Peyer's patch (tissue), 4 donors: Measurements from ENCODE around the gene WBP2.

Experiments
- CTCF ChIP-seq, 6 experiments: fragments of 450-650 bp in 4 of 6; fragments of 200-600 bp in 2 of 6; sonication (generic) in 1 of 6; IDR thresholded peaks; one replicate each; pipeline ENCODE4 v1.5.1; 2017 to 2019; ENCODE audit warnings: antibody characterized with exemption in 6 of 6, mild to moderate bottlenecking in 3 of 6, moderate library complexity in 1 of 6
- POLR2A ChIP-seq, 2 donors: fragments of 450-650 bp; IDR thresholded peaks; one replicate each; pipeline ENCODE4 v1.5.1; 2017; ENCODE audit warnings: antibody characterized with exemption in 2 of 2, mild to moderate bottlenecking in 2 of 2, moderate library complexity in 2 of 2

- TF ChIP-seq POLR2A (IDR thresholded peaks at IDR 0.05) = no peak
- TF ChIP-seq CTCF (IDR thresholded peaks at IDR 0.05) = no peak
Observed at GRCh38 chr17:75832652-75833400, 22.3 kb downstream of the WBP2 start.
